Neural progenitor cell (in vitro differentiated cells): ENCODE measurements around the gene KIF11. TPM values are rescaled to one million over a fixed set of nuclear protein-coding genes. Genes with fewer than 3 reads are reported as not detected.

ENCODE experiments used
- DNase-seq: peaks from one replicate; pipeline ENCODE4 v3.0.0-alpha.2; 2016; ENCODE audit warnings: low spot score
- H2AFZ ChIP-seq: fragments of 200-600 bp; sonication (generic); replicated peaks from 2 replicates; pipeline ENCODE4 v1.6.1; 2016; ENCODE audit warnings: antibody characterized with exemption
- H3F3A ChIP-seq: fragments of 200-600 bp; sonication (generic); 2 replicates; pipeline ENCODE4 v1.6.1; 2016; ENCODE audit warnings: antibody characterized with exemption, low read depth
- H3K27ac ChIP-seq: fragments of 200-600 bp; sonication (generic); 2 replicates; pipeline ENCODE4 v1.5.1; 2016; ENCODE audit warnings: mild to moderate bottlenecking
- H3K27me3 ChIP-seq: fragments of 200-600 bp; sonication (generic); 2 replicates; pipeline ENCODE4 v1.6.1; 2016; ENCODE audit warnings: mild to moderate bottlenecking, moderate library complexity
- H3K36me3 ChIP-seq: fragments of 200-600 bp; sonication (generic); 2 replicates; pipeline ENCODE4 v1.5.1; 2016
- H3K4me1 ChIP-seq: fragments of 200-600 bp; sonication (generic); 2 replicates; pipeline ENCODE4 v1.6.1; 2016; ENCODE audit warnings: mixed run types
- H3K4me2 ChIP-seq: fragments of 200-600 bp; sonication (generic); 2 replicates; pipeline ENCODE4 v1.6.1; 2016
- H3K4me3 ChIP-seq: fragments of 200-600 bp; sonication (generic); 2 replicates; pipeline ENCODE4 v1.5.1; 2016
- H3K79me2 ChIP-seq: fragments of 200-600 bp; sonication (generic); 2 replicates; pipeline ENCODE4 v1.6.1; 2016; ENCODE audit warnings: low read depth
- H3K9ac ChIP-seq: fragments of 200-600 bp; sonication (generic); 2 replicates; pipeline ENCODE4 v1.6.1; 2016
- H3K9me3 ChIP-seq: fragments of 200-600 bp; sonication (generic); 2 replicates; pipeline ENCODE4 v1.5.1; 2016; ENCODE audit warnings: low read depth
- H4K20me1 ChIP-seq: fragments of 200-600 bp; sonication (generic); 2 replicates; pipeline ENCODE4 v1.6.1; 2016; ENCODE audit warnings: low read depth
- H3K27ac Mint-ChIP-seq: 3 replicates; pipeline ENCODE4 v1.8.0; 2021; ENCODE audit warnings: mixed read lengths
- H3K27me3 Mint-ChIP-seq: 2 replicates; pipeline ENCODE4 v1.8.0; 2022; ENCODE audit warnings: low read depth, mild to moderate bottlenecking, inconsistent platforms, moderate library complexity, mixed read lengths; ENCODE audit not compliant: insufficient read depth
- H3K36me3 Mint-ChIP-seq: 3 replicates; pipeline ENCODE4 v1.8.0; 2021; ENCODE audit warnings: mixed read lengths
- H3K4me1 Mint-ChIP-seq: 3 replicates; pipeline ENCODE4 v1.8.0; 2021; ENCODE audit warnings: mixed read lengths
- H3K4me3 Mint-ChIP-seq: 3 replicates; pipeline ENCODE4 v1.8.0; 2021; ENCODE audit warnings: mild to moderate bottlenecking, moderate library complexity, mixed read lengths
- H3K9me3 Mint-ChIP-seq: 3 replicates; pipeline ENCODE4 v1.8.0; 2020; ENCODE audit warnings: mixed read lengths
- CTCF ChIP-seq: fragments of 200-600 bp; sonication (generic); IDR thresholded peaks from 2 replicates; pipeline ENCODE4 v1.5.1; 2017; ENCODE audit warnings: antibody characterized with exemption, mild to moderate bottlenecking
- EZH2 ChIP-seq: fragments of 200-600 bp; sonication (generic); IDR thresholded peaks from 2 replicates; pipeline ENCODE4 v1.6.1; 2017; ENCODE audit warnings: antibody characterized with exemption, mild to moderate bottlenecking, moderate library complexity
- EZH2phosphoT487 ChIP-seq: fragments of 200-600 bp; sonication (generic); IDR thresholded peaks from 2 replicates; pipeline ENCODE4 v1.6.1; 2017; ENCODE audit warnings: antibody characterized with exemption
- total RNA-seq: library from RNA; depleted of rRNA; stranded (reverse); fragments of >200 nt; gene quantifications from 2 replicates; pipeline ENCODE4 v1.2.3, GENCODE V29; 2015; ENCODE audit warnings: low replicate concordance

KIF11 gene
- total RNA-seq, 1 donor from 2014 or later = 128 TPM

- H3K27me3 ChIP-seq = peaks cover 99% of the 10 kb centered on the region
- peak overlapping the region; percentile 42 for H3K4me3 Mint-ChIP-seq
- no peaks in the 10 kb centered on the region for H3K79me2 ChIP-seq
- TF ChIP-seq EZH2phosphoT487 (peak; percentile 95), EZH2 (peak; percentile 94), CTCF (no peak)
- no peaks in the 10 kb centered on the region for H3K36me3 ChIP-seq
- H3K9ac ChIP-seq = no peak overlapping the region
- H3K4me1 Mint-ChIP-seq = peaks cover 21% of the 10 kb centered on the region
- DNase-seq = peak; percentile 70
- H3K4me1 ChIP-seq = peaks cover 8% of the 10 kb centered on the region
- peaks cover 47% of the 10 kb centered on the region for H3F3A ChIP-seq
- H3K9me3 Mint-ChIP-seq = peaks cover 13% of the 10 kb centered on the region
- no peak overlapping the region for H2AFZ ChIP-seq
- peaks cover 81% of the 10 kb centered on the region for H3K27me3 Mint-ChIP-seq
- H3K4me2 ChIP-seq = peak overlapping the region; percentile 75
- H4K20me1 ChIP-seq = peaks cover 67% of the 10 kb centered on the region
- no peaks in the 10 kb centered on the region for H3K36me3 Mint-ChIP-seq
- H3K4me3 ChIP-seq = peak overlapping the region; percentile 43
- no peaks in the 10 kb centered on the region for H3K9me3 ChIP-seq
- no peak overlapping the region for H3K27ac Mint-ChIP-seq
- H3K27ac ChIP-seq = no peak overlapping the region
These were observed 98.7 kb downstream of the KIF11 start for GRCh38 chr10:92691591-92692079.

DNA sequence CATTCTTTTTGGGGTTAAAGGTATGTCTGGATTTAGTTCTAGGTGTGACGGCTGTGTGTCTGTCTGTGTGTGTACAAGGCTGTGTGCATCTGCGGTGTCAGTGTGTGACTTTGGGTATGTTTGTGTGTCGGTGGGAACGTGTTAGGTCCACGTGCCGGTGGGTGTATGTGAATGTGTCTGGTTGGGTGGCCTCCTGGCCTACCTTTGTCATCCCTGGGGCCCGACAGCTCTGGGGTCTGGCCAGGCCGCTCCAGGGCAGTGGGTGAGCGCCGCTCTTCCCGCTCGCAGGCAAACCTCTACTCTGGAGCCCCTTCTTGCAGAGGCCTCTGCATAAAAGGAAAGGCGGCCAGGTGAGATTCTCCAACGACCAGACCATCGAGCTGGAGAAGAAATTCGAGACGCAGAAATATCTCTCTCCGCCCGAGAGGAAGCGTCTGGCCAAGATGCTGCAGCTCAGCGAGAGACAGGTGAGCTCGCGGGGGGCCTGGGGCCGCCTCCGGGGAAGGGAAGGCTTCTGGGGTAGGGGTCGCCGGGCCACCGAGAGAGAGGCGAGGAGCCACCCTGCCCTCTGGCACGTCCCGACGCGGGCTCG is 99.2 kb downstream of the KIF11 start:
- Histone ChIP-seq H4K20me1 (peaks cover 69% of the 10 kb centered on the region), H3K4me3 (peak overlapping the region; percentile 43), H3K9me3 (no peaks in the 10 kb centered on the region), H3K4me2 (peak overlapping the region; percentile 75), H3K27ac (no peak overlapping the region), H3K9ac (no peak overlapping the region), H3K4me1 (peaks cover 8% of the 10 kb centered on the region), H3K79me2 (no peaks in the 10 kb centered on the region), H3K27me3 (peaks cover 100% of the 10 kb centered on the region), H3F3A (peaks cover 47% of the 10 kb centered on the region), H3K36me3 (no peaks in the 10 kb centered on the region), H2AFZ (no peak overlapping the region)
- peak; percentile 85 for TF ChIP-seq EZH2phosphoT487
- no peak for TF ChIP-seq CTCF
- peak; percentile 65 for TF ChIP-seq EZH2
- Mint-ChIP-seq H3K27me3 (peaks cover 86% of the 10 kb centered on the region), H3K4me3 (peak overlapping the region; percentile 42), H3K27ac (no peak overlapping the region), H3K9me3 (peaks cover 13% of the 10 kb centered on the region), H3K36me3 (no peaks in the 10 kb centered on the region), H3K4me1 (peaks cover 21% of the 10 kb centered on the region)
- peak; percentile 55 for DNase-seq

GRCh38 chr10:92692697-92693533 is 100.0 kb downstream of the KIF11 start:
- H3K9me3 Mint-ChIP-seq = peaks cover 9% of the 10 kb centered on the region
- Histone ChIP-seq H2AFZ (no peak overlapping the region), H3K27ac (no peak overlapping the region), H4K20me1 (peaks cover 69% of the 10 kb centered on the region), H3K79me2 (no peaks in the 10 kb centered on the region), H3K27me3 (peaks cover 100% of the 10 kb centered on the region), H3K36me3 (no peaks in the 10 kb centered on the region), H3K9ac (no peak overlapping the region), H3K4me3 (no peak overlapping the region), H3K9me3 (no peaks in the 10 kb centered on the region), H3K4me2 (peak overlapping the region; percentile 75), H3K4me1 (peaks cover 8% of the 10 kb centered on the region), H3F3A (peaks cover 47% of the 10 kb centered on the region)
- peaks cover 21% of the 10 kb centered on the region for H3K4me1 Mint-ChIP-seq
- no peaks in the 10 kb centered on the region for H3K36me3 Mint-ChIP-seq
- H3K4me3 Mint-ChIP-seq = no peak overlapping the region
- DNase-seq = no peak
- H3K27me3 Mint-ChIP-seq = peaks cover 84% of the 10 kb centered on the region
- TF ChIP-seq EZH2 = no peak
- no peak for TF ChIP-seq CTCF
- TF ChIP-seq EZH2phosphoT487 = no peak
- no peak overlapping the region for H3K27ac Mint-ChIP-seq
